HFFc6 (cell line): ENCODE data around the gene KSR2. TPM values are rescaled to one million over a fixed set of nuclear protein-coding genes. Genes with fewer than 3 reads are reported as not detected.

Experiments
- DNase-seq: peaks from one replicate; pipeline ENCODE4 v3.0.0-alpha.2; 2018
- H3K27ac Mint-ChIP-seq: 2 replicates; pipeline ENCODE4 v1.8.0; 2020; ENCODE audit warnings: mild to moderate bottlenecking, mixed read lengths
- H3K27me3 Mint-ChIP-seq: 2 replicates; pipeline ENCODE4 v1.8.0; 2021; ENCODE audit warnings: mild to moderate bottlenecking, moderate library complexity, mixed read lengths; ENCODE audit not compliant: insufficient read depth
- H3K36me3 Mint-ChIP-seq: 2 replicates; pipeline ENCODE4 v1.8.0; 2021; ENCODE audit warnings: low read depth, mixed read lengths
- H3K4me1 Mint-ChIP-seq: 2 replicates; pipeline ENCODE4 v1.8.0; 2020; ENCODE audit warnings: low read depth, mixed read lengths
- H3K4me3 Mint-ChIP-seq: 2 replicates; pipeline ENCODE4 v1.8.0; 2020; ENCODE audit warnings: mild to moderate bottlenecking, moderate library complexity, mixed read lengths
- H3K9me3 Mint-ChIP-seq: 2 replicates; pipeline ENCODE4 v1.8.0; 2020; ENCODE audit warnings: mild to moderate bottlenecking, mixed read lengths
- total RNA-seq, 6 experiments: library from RNA; stranded (reverse); fragmentation: NEBNext Ultra II Directional; extraction: Animal tissue kit (Norgen Biotek cat#: 25700); gene quantifications; 2 replicates in 1 of 6; 3 replicates in 5 of 6; pipeline ENCODE4 v1.2.3, GENCODE V29; 2021
- TF ChIP-seq, protein P1 (sequence below): fragments of 200-600 bp; sonication (generic); IDR thresholded peaks from 2 replicates; pipeline ENCODE4 v1.5.0; 2021; ENCODE audit warnings: antibody characterized with exemption, mild to moderate bottlenecking

Gene KSR2
- total RNA-seq, 6 experiments from 2014 or later: 0.09 to 0.22 (median 0.12) TPM; not detected in 2

DNA sequence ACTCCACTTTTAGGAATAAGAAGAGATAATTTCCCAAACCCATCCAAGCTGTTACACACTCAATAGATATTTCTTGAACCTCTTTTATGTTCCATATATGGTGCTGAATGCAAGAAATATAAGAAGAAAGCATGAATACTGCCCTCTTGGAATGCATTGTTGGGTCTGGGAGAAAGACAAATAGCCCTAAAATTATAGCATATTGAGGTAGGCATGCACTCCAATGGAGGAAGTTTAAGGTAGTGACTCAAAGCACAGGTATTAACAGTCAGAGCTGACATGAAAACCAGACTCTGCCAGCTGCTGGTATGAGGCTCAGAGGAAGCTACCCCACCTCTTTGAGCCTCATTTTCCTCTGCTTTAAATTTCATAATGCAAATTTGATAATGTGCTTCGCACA is 346.0 kb downstream of the KSR2 start:
- DNase-seq: no peak
- H3K4me3 Mint-ChIP-seq: no peak overlapping the region
- H3K4me1 Mint-ChIP-seq: no peaks in the 10 kb centered on the region
- H3K36me3 Mint-ChIP-seq: no peaks in the 10 kb centered on the region
- peaks cover 6% of the 10 kb centered on the region; the same call in 1 of the 2 replicates for H3K9me3 Mint-ChIP-seq
- TF ChIP-seq, protein P1, sequence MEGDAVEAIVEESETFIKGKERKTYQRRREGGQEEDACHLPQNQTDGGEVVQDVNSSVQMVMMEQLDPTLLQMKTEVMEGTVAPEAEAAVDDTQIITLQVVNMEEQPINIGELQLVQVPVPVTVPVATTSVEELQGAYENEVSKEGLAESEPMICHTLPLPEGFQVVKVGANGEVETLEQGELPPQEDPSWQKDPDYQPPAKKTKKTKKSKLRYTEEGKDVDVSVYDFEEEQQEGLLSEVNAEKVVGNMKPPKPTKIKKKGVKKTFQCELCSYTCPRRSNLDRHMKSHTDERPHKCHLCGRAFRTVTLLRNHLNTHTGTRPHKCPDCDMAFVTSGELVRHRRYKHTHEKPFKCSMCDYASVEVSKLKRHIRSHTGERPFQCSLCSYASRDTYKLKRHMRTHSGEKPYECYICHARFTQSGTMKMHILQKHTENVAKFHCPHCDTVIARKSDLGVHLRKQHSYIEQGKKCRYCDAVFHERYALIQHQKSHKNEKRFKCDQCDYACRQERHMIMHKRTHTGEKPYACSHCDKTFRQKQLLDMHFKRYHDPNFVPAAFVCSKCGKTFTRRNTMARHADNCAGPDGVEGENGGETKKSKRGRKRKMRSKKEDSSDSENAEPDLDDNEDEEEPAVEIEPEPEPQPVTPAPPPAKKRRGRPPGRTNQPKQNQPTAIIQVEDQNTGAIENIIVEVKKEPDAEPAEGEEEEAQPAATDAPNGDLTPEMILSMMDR: no peak
- H3K27ac Mint-ChIP-seq: no peak overlapping the region
- H3K27me3 Mint-ChIP-seq: no peaks in the 10 kb centered on the region; the same call in 1 of the 2 replicates

DNA sequence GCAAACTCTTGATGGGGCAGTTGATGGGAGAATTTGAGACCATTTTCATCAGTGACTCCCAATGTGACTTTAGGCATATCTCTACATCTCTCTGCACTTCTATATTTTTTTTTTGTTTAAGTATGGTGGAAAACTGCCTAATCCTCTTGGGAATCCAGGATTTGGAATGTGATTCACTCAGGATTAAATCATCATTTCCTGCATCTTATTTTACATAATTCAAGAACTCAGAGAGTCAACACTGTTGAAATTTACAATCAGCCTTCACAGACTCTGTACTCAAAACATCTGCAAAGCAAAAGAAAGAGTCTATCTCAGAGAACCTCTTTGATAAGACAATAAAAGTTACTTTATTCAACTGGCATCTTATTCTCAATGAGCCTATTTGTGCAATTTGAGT is 346.7 kb downstream of the KSR2 start:
- Mint-ChIP-seq H3K27ac (no peak overlapping the region), H3K4me3 (no peak overlapping the region), H3K36me3 (no peaks in the 10 kb centered on the region), H3K27me3 (no peaks in the 10 kb centered on the region), H3K4me1 (no peaks in the 10 kb centered on the region), H3K9me3 (peaks cover 11% of the 10 kb centered on the region)
- TF ChIP-seq, protein P1: no peak
- no peak for DNase-seq

DNA sequence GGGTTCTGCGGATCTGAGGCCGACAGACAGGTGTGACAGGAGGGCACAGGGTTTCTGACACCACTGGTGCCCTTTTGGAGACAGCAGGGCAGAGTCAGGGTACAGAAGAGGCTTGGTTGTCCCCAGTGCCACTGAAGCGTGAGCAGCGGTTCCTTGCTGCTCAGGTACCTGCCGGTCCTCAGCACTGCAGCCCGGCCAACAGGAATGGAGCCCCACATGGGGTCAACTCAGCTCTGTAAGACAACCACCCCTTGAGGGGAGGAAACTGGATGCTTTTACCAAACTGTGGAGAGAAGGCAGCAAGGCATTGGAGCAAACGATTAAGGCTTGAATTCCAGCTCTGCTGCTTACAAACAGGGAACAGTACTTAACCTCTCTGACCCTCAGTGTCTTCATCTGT is 361.0 kb downstream of the KSR2 start:
- TF ChIP-seq, protein P1: no peak
- no peak for DNase-seq
- no peaks in the 10 kb centered on the region for H3K36me3 Mint-ChIP-seq
- peaks cover 29% of the 10 kb centered on the region for H3K9me3 Mint-ChIP-seq
- no peaks in the 10 kb centered on the region for H3K4me1 Mint-ChIP-seq
- H3K27ac Mint-ChIP-seq: no peak overlapping the region
- H3K27me3 Mint-ChIP-seq: no peaks in the 10 kb centered on the region
- no peak overlapping the region for H3K4me3 Mint-ChIP-seq

- Mint-ChIP-seq H3K4me3 (no peak overlapping the region), H3K36me3 (no peaks in the 10 kb centered on the region), H3K4me1 (no peaks in the 10 kb centered on the region), H3K27me3 (no peaks in the 10 kb centered on the region), H3K27ac (no peak overlapping the region), H3K9me3 (peaks cover 24% of the 10 kb centered on the region)
- TF ChIP-seq, protein P1: no peak
- no peak for DNase-seq
Observed at GRCh38 chr12:117606945-117607344, 361.8 kb downstream of the KSR2 start.

- no peak for DNase-seq
- TF ChIP-seq, protein P1: no peak
- Mint-ChIP-seq H3K4me1 (no peaks in the 10 kb centered on the region), H3K27me3 (no peaks in the 10 kb centered on the region; the same call in 1 of the 2 replicates), H3K27ac (no peak overlapping the region), H3K36me3 (no peaks in the 10 kb centered on the region), H3K4me3 (no peak overlapping the region), H3K9me3 (peaks cover 18% of the 10 kb centered on the region)
Observed at GRCh38 chr12:117606024-117606423, 362.8 kb downstream of the KSR2 start.
